HG02938 (cell line): ENCODE results near the gene UBE2A.
A peak's percentile ranks its signal among the peaks of the same experiment; 100 is the strongest.

Source experiments
- ATAC-seq: cut with Tn5 transposase; IDR thresholded peaks from one replicate; pipeline ENCODE4 v1.9.1; 2021; ENCODE audit warnings: mild to moderate bottlenecking, moderate library complexity; ENCODE audit not compliant: unreplicated experiment

The UBE2A gene

GRCh38 chrX:119606280-119607017 lies 32.1 kb downstream of the UBE2A start, which contains the start of gene NKRF:
NKRF (minus strand) TSS chrX:119606424.
- ATAC-seq, result peak; percentile 68

DNA sequence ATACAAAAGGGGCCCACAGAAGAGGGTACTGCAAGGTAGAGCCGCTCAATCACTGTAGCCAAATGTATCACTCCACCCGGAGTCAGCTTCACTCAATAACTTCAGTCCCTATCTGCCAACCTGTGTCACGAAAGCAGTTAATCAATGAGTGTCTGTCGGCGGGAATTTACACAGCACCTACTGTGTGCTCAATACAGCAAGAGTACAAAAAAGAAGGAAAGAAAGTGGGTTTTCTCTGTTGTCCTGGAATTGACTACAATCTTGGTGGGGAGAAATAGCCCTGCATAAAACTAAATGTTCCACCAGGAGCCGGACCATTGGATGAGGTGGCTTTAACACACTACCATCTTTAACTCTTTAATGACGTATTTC lies 32.6 kb downstream of the UBE2A start:
- ATAC-seq, result no peak

DNA sequence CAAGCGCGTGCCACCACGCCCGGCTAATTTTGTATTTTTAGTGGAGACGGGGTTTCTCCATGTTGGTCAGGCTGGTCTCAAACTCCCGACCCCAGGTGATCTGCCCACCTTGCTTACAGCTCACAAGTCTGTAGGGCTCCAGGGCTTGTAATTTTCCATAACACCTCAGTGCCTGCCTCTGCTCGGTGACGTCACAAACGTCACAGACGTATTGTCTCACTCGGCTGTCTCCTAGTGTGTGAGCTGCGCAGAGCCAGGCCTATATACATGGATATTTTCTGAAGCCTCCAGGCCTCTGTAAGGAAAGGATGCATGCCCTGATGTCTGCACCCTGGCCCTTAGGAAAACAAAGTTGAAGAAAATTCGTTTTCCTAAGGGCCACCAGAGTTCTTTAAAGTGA lies 40.4 kb downstream of the UBE2A start:
- ATAC-seq, result no peak

DNA sequence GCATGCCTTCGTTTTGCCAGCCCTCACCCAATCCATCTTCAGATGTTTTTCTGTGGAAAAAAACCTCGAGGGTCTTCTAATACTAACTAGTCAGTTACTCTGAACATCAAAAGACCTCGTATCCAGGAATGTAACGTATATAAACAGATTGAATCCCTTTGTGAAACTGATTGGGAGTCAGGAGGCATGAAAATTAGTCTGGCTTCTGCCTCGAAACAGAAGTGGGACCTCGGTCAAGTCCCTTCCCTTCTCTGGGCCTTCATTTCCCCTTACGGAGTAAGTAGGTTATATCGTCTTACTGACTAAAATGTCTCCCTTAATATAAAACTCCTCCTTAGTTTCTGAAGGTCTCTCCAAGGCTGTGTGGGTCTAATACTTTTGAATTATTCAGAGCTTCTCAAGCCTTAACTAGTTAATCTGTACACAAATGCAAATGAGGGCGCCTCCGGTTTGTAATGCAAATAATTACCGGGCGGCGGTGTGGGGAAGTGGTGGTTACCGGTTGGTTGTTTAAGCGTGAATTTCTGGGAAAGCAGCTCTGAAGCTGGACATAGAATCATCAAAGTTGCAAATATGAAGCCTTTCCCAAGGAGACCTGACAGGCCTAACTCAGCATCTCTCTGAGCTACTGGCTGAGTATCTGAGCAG lies 43.3 kb downstream of the UBE2A start:
- peak; percentile 52 for ATAC-seq

GRCh38 chrX:119618439-119618838 lies 44.1 kb downstream of the UBE2A start:
- no peak for ATAC-seq

- no peak for ATAC-seq
These were observed 48.2 kb downstream of the UBE2A start for GRCh38 chrX:119622356-119623232.

DNA sequence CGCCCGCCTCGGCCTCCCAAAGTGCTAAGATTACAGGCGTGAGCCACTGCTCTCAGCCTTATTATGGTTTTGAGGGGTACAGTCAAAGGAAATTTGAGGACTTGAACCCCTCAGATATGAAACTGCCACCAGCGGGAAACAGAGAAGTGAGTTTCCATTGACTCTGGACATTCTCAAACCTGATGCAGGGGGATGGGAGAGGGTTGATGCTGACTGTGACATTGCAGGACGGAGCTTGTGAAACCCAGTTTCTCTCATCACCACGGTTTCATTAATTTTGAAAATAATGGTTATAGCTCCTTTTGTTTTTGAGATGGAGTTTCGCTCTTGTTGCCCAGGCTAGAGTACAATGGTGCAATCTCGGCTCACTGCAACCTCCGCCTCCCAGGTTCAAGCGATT lies 50.1 kb downstream of the UBE2A start:
- no peak for ATAC-seq

- ATAC-seq, result no peak
These were observed 50.7 kb downstream of the UBE2A start for GRCh38 chrX:119624951-119625668.

DNA sequence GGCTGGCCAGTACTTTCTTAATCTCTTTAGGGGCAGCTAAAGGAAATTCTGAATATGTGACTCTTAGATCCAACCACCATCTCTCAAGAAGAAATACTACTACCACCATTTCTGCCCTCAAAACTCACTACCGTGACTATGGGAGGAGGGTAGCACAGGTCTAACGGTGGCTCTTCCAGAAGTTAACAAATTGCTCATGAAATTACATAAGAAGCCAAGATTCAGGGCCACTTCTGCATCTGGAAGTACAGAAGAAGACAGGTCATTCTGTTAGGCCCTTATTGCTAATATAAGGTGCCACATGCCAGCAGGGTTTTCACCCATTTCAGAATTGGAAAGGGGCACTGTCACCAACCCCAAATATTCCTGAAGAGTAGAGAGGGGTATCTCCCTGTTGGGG lies 51.5 kb downstream of the UBE2A start:
- ATAC-seq, result no peak
